DND-41 (cell line): ENCODE results near the gene TSSC4.

ENCODE experiments used
- CTCF ChIP-seq: IDR thresholded peaks from 2 replicates; pipeline ENCODE4 v1.5.1; 2012; ENCODE audit warnings: borderline replicate concordance, low read length, moderate library complexity, mild to moderate bottlenecking; ENCODE audit not compliant: poor library complexity, severe bottlenecking; ENCODE audit errors: extremely low read depth
- EZH2 ChIP-seq: IDR thresholded peaks from 3 replicates; pipeline ENCODE4 v1.6.1; 2012; ENCODE audit warnings: borderline replicate concordance, low read depth, mild to moderate bottlenecking, moderate library complexity, low read length, inconsistent platforms; ENCODE audit not compliant: severe bottlenecking

- TF ChIP-seq CTCF (no peak), EZH2 (no peak)
Measured at GRCh38 chr11:2432628-2433071, 32.1 kb downstream of the TSSC4 start.
